Cardiac septum (tissue), 1 donor: Measurements from ENCODE around the gene PRF1. TPM values are rescaled to one million over a fixed set of nuclear protein-coding genes. Genes with fewer than 3 reads are reported as not detected.

Experiments used
- DNase-seq: peaks from one replicate; pipeline ENCODE4 v3.0.0-alpha.2; 2020; ENCODE audit warnings: low spot score
- intact Hi-C: fragments of 100-400 bp; cut with DNase I; formaldehyde crosslinking; loops from one replicate; pipeline ENCODE4 v1.14.0; 2022
- total RNA-seq: library from RNA; stranded (reverse); fragmentation: NEBNext Ultra II Directional; extraction: Animal tissue kit (Norgen Biotek cat#: 25700); gene quantifications from one replicate; pipeline ENCODE4 v1.2.1, GENCODE V29; 2021
- donor health status: DM: no; HTN: no; CAD: no.

The PRF1 gene
- total RNA-seq, 1 donor from 2014 or later: 1.2 TPM

GRCh38 chr10:70596860-70597809, 5.4 kb downstream of the PRF1 start:
- no peak for DNase-seq
- intact Hi-C loops: no loop called here

GRCh38 chr10:70596110-70596798, 6.3 kb downstream of the PRF1 start:
- intact Hi-C loops: no loop called here

GRCh38 chr10:70595566-70596016, 7.0 kb downstream of the PRF1 start:
- DNase-seq: no peak
- intact Hi-C loops: no loop called here

More at GRCh38 chr10:70596110-70596798, 6.3 kb downstream of the PRF1 start:
- no peak for DNase-seq

- DNase-seq: no peak
- intact Hi-C loops: no loop called here
Observed at GRCh38 chr10:70594161-70594560, 8.4 kb downstream of the PRF1 start.

DNA sequence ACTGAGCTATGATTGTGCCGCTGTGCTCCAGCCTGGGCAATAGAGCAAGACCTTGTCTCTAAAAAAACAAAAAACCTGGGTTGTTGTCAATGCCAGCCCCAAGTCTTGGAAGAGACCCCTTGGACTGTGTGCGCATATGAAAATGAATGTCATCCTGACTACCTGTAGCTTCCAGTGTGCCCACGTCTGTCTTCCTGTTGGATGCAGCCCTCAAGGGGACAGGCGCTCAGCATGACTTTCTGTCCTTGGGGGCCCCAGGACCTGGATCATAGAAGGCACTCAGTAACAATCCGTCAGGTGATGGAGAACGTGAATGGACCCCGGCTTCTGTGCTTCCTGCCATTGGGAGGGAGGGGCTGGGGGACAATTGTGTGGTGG, 9.0 kb downstream of the PRF1 start:
- no peak for DNase-seq
- intact Hi-C loops: no loop called here

- no peak for DNase-seq
- intact Hi-C loops: no loop called here
Observed at GRCh38 chr10:70592746-70593512, 9.6 kb downstream of the PRF1 start.

- no peak for DNase-seq
- intact Hi-C loops: no loop called here
Observed at GRCh38 chr10:70592186-70592735, 10.3 kb downstream of the PRF1 start.

DNA sequence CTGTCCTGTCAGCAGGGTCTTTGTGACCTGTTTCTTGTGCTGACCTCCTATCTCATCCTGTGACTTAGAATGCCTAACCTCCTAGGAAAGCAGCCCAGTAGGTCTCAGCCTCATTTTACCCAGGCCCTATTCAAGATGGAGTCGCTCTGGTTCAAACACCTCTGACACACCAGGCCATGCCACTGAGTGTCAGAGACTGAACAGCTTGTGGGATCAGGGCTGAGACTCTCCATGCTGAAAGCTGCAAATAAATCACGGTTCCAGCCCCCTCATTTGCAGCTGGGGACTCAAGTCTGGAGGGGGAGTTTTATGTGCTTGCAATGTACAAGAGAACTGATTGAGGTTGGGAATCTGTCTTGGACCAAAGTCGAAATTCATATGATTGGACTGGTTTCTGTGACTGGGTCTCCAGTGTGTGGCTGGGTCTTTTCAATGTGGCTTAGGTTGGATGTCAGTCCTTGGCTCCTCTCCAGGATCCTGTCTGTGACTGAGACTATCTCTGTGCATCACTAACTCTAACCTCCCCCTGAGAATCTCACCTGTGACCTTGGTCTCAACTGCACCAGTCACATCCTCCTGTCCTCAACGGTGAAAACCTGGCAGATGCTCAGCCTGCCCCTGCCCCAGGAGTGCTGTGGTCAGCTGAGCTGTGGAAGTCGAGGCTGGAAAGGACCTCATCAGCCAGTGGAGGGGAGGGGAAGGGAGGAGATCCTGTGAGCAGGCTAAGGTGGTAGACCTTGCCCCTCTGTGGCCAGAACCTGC, 11.7 kb downstream of the PRF1 start:
- DNase-seq: no peak
- intact Hi-C loops: no loop called here

GRCh38 chr10:70589762-70590654, 12.5 kb downstream of the PRF1 start:
- intact Hi-C loops: no loop called here
- no peak for DNase-seq

DNA sequence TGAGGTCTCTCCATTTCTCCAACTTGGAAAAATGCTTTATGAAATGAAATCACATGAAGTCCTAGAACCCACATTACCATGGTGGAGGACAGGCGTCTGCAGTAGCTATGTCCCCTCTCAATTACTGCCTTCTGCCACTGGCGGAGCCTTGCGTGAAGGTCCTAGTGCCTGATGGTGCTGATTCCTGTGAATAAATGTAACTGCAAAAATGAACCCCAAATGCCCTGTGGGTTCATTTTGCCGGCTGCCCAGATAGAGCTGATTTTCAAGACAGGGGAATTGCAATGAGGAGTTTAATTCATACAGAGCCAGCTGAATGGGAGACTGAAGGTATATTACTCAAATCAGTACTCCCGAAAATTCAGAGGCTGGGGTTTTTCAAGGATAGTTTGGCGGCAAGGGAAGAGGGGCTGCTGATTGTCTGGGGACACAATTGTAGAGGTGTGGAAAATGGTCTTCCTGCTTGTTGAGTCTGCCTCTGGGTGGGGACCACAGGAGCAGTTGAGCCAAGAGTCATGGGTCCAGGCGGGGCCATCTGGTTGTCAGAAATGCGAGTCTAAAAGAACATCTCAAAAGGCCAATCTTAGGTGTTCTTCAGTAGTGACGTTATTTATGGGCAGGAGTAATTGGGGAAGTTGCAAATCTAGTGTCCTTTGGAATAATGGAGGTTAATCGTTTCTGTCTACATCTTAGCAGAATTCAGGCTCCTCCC, 13.5 kb downstream of the PRF1 start:
- no peak for DNase-seq
- intact Hi-C loops: no loop called here

DNA sequence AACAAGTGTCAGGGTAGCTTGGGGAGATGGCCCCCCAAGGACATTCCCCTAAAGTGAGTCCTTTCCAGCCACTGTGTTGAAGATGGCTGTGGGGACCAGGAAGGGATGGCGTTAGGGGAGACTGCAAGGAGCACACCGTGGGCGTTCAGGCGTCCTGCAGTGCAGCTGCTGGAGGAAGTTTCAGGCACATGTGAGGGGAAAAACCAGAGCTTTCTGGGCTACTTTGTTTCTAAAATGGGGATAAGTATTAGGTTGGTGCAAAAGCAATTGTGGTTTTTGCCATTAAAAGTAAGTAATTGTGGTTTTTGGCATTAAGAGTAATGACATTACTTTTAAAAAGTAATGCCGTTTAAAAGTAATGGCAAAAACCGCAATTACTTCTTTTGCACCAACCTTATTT, 14.3 kb downstream of the PRF1 start:
- no peak for DNase-seq
- intact Hi-C loops: no loop called here

GRCh38 chr10:70587045-70587658, 15.4 kb downstream of the PRF1 start:
- intact Hi-C loops: no loop called here
- no peak for DNase-seq

- intact Hi-C loops: no loop called here
- peak; percentile 68 for DNase-seq
Observed at GRCh38 chr10:70586348-70586930, 16.1 kb downstream of the PRF1 start.

DNA sequence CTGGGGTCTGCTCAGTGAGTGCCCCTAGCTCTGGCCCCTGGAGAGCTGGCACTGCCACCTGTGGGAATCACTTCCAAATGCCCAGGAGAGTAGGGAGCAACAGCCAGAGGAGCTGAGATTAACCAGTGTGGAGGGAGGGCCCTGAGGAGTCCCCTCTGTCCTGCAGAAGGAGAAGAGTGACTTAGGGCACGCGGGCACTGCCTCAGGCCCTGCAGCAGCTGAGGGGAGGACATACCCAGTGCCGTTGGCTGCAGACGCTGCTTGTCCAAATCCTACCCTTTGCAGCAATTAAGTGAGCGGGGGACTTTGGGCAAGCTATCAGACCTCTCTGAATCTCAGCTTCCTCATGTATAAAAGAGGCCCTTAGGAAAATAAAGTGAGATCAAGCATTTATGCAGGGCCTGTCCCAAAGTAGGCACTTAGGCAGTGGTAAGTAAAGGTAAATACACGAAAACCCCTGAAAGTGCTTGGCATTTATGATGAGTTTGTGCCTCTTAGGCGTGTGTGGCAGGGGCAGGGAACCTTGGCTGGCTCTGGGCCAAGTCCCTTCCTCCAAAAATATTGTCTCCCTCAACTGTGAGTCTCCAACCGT, 16.9 kb downstream of the PRF1 start:
- DNase-seq: peak; percentile 70
- intact Hi-C loops: no loop called here

GRCh38 chr10:70584909-70585544, 17.5 kb downstream of the PRF1 start:
- intact Hi-C loops: no loop called here
- peak; percentile 70 for DNase-seq

DNA sequence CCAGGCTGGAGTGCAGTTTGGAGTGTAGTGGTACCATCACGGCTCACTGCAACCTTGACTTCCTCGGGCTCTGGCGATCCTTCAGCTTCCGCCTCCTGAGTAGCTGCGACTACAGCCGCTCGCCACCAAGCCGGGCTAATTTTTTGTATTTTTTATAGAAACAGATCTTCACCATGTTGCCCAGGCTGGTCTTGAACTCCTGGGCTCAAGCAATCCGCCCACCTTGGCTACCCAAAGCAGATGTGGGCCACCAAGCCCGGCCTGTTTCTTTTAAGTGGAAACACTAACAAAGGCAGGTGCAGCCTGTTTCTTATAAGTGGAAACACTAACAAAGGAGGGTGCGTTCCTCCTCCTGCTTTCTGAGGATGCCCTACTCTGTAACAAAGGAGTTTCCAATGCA, 18.2 kb downstream of the PRF1 start:
- intact Hi-C loops: no loop called here
- DNase-seq: peak; percentile 64
